ENCODE results near the gene SBNO2.

DNA sequence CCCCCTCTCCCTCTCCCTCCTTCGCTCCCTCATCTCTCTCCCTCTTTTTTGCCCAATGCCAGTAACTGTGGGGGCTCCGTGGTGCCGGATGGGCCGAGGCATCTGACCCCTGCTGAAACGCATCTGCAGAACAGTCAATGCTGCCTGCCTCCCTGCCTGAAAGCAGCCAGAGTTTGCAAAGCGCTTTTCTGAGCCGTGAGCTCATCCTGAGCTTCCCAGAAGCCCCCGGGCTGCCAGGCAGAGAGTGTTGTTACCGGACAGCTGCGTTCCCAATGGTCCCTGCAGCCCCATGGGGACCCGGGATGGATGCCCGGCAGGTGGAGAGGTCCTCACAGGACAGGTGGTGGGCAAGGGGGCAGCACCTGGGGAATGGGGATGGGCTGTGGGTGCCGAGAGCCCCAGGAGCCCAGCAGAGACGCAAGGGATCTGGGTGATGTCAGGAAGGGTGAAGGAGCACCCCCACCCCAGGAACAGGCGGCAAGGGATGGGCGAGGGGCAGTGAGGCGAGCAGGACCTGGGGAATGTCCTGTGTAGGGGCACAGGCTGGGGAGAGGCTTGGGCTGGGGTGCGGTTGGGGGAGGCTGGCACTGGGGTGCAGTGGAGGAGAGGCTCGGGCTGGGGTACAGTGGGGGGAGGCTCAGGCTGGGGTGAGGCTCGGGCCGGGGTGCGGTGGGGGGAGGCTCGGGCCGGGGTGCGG lies 37.3 kb downstream of the SBNO2 start:
- TF ChIP-seq, protein P1, sequence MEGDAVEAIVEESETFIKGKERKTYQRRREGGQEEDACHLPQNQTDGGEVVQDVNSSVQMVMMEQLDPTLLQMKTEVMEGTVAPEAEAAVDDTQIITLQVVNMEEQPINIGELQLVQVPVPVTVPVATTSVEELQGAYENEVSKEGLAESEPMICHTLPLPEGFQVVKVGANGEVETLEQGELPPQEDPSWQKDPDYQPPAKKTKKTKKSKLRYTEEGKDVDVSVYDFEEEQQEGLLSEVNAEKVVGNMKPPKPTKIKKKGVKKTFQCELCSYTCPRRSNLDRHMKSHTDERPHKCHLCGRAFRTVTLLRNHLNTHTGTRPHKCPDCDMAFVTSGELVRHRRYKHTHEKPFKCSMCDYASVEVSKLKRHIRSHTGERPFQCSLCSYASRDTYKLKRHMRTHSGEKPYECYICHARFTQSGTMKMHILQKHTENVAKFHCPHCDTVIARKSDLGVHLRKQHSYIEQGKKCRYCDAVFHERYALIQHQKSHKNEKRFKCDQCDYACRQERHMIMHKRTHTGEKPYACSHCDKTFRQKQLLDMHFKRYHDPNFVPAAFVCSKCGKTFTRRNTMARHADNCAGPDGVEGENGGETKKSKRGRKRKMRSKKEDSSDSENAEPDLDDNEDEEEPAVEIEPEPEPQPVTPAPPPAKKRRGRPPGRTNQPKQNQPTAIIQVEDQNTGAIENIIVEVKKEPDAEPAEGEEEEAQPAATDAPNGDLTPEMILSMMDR (IDR thresholded peaks at IDR 0.05; ENCODE audit: borderline replicate concordance, extremely low read depth, low read length, poor library complexity, severe bottlenecking), result no peak
- TF ChIP-seq EZH2 (IDR thresholded peaks at IDR 0.05; ENCODE audit: borderline replicate concordance, low read depth, low read length, severe bottlenecking), result no peak
